ENCODE measurements around the gene SORCS2. TPM values are rescaled to one million over a fixed set of nuclear protein-coding genes. Genes with fewer than 3 reads are reported as not detected.

SORCS2 gene
- total and polyA plus RNA-seq, 2 donors (not counting 1 experiment from before 2014, with no cell fraction given) = not detected

DNA sequence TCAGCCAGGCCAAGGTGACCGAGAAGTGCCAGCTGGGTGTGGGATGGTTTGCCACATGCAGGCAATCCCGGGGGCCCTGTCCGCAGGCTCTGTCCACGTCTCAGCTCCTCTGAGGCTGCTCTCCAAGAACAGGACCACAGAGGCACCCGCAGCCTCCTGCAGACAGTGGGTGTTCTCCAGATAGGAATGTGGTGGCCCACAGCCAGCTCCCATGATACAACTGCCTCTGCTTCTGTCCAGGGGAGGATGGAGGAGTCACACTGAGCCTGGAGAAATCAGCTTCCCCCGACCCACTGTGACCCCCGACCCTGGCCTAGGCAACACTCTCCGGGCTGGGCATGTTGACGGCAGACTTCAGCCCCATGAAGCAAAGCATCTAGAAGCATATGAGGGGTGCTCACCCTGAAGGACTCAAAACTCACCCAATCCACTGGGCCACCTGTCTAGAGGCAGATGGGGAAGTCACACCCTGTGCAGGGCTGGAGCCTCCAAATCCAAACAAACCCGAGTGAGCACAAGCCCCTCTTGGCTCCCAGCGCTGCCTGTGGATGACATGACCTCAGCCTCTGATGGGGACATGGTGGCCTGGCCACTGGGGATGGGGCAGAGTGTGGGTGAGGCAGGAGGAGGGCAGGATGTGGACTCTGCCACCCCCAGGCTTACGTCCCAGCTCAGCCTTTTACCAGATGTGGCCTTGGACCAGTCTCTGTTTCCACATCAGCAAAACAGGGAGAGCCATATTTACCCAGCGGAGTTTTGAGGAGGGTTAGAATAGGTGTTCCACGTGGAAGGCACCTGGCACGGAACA is 140.1 kb downstream of the SORCS2 start:
- CTCF ChIA-PET = no interaction called here
- DNase-seq = no peak
- 85% methylated on average over 13 of the region's 15 CpGs for WGBS (ENCODE audit: insufficient coverage)

More for the DNA sequence above, 140.1 kb downstream of the SORCS2 start:
- H3K27me3 ChIP-seq (replicated peaks in 1 of 4; ENCODE audit: control extremely low read depth in 1 of 4, control insufficient read depth in 3 of 4, insufficient read depth in 4 of 4, low read length in 3 of 4) = no peaks in the 10 kb centered on the region
- intact Hi-C loops (cut with micrococcal nuclease) = no loop called here
- Mint-ChIP-seq H3K4me3 (no peak overlapping the region), H3K27me3 (no peaks in the 10 kb centered on the region), H3K9me3 (ENCODE audit: insufficient read depth) (no peaks in the 10 kb centered on the region), H3K27ac (no peak overlapping the region), H3K4me1 (no peaks in the 10 kb centered on the region)
- no peaks in the 10 kb centered on the region for H3K36me3 ChIP-seq (replicated peaks in 1 of 2; ENCODE audit: control extremely low read depth in 1 of 2, control insufficient read depth in 1 of 2, extremely low read depth in 1 of 2, insufficient read depth in 2 of 2, low read length in 1 of 2)
- no peak overlapping the region for H3K9ac ChIP-seq (ENCODE audit: low read length)
- H3K4me1 ChIP-seq (ENCODE audit: control insufficient read depth in 2 of 2, insufficient read depth in 2 of 2, low read length in 2 of 2) = no peaks in the 10 kb centered on the region
- H3K9me3 ChIP-seq (ENCODE audit: control extremely low read depth in 1 of 3, control insufficient read depth in 2 of 3, insufficient read depth in 1 of 3, low read length in 2 of 3) = peaks cover 0 to 3% (median 0%) of the 10 kb centered on the region in 3 donors
- H4K20me1 ChIP-seq (ENCODE audit: control insufficient read depth, insufficient read depth, low read length, poor library complexity, severe bottlenecking) = no peaks in the 10 kb centered on the region
- H3K79me2 ChIP-seq (ENCODE audit: control insufficient read depth, insufficient read depth, low read length) = no peaks in the 10 kb centered on the region
- TF ChIP-seq, protein P1, sequence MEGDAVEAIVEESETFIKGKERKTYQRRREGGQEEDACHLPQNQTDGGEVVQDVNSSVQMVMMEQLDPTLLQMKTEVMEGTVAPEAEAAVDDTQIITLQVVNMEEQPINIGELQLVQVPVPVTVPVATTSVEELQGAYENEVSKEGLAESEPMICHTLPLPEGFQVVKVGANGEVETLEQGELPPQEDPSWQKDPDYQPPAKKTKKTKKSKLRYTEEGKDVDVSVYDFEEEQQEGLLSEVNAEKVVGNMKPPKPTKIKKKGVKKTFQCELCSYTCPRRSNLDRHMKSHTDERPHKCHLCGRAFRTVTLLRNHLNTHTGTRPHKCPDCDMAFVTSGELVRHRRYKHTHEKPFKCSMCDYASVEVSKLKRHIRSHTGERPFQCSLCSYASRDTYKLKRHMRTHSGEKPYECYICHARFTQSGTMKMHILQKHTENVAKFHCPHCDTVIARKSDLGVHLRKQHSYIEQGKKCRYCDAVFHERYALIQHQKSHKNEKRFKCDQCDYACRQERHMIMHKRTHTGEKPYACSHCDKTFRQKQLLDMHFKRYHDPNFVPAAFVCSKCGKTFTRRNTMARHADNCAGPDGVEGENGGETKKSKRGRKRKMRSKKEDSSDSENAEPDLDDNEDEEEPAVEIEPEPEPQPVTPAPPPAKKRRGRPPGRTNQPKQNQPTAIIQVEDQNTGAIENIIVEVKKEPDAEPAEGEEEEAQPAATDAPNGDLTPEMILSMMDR (IDR thresholded peaks at IDR 0.05) = no peak
- no peak for TF ChIP-seq EZH2 (IDR thresholded peaks at IDR 0.05; ENCODE audit: borderline replicate concordance, insufficient read depth, low read depth, low read length, poor library complexity, severe bottlenecking)
- H2AFZ ChIP-seq (ENCODE audit: insufficient read depth, low read depth, low read length, poor library complexity, severe bottlenecking) = no peak overlapping the region
- no peak overlapping the region for H3K4me3 ChIP-seq (ENCODE audit: control extremely low read depth in 1 of 5, extremely low read depth in 1 of 5, insufficient read depth in 1 of 5, low read depth in 2 of 5, low read length in 4 of 5)
- H3K4me2 ChIP-seq (replicated peaks; ENCODE audit: low read depth, low read length, poor library complexity, severe bottlenecking) = no peak overlapping the region
- POLR2A ChIA-PET = no interaction called here
- no peak overlapping the region for H3K27ac ChIP-seq (ENCODE audit: low read length in 2 of 2)
- ATAC-seq (ENCODE audit: low read depth) = no peak
